Suprapubic skin (tissue), 4 donors: ENCODE data around the gene RAF1. TPM values are rescaled to one million over a fixed set of nuclear protein-coding genes. Genes with fewer than 3 reads are reported as not detected.

Experiments
- DNase-seq, 2 donors: peaks; one replicate each; pipeline ENCODE4 v3.0.0-alpha.2; 2019; ENCODE audit warnings: low spot score in 2 of 2
- H3K27ac ChIP-seq: fragments of 200-600 bp; sonication (generic); one replicate; pipeline ENCODE4 v1.5.1; 2019
- H3K27me3 ChIP-seq: fragments of 200-600 bp; sonication (generic); one replicate; pipeline ENCODE4 v1.5.1; 2019
- H3K36me3 ChIP-seq: fragments of 200-600 bp; sonication (generic); one replicate; pipeline ENCODE4 v1.5.1; 2019
- H3K4me1 ChIP-seq: fragments of 200-600 bp; sonication (generic); one replicate; pipeline ENCODE4 v1.5.1; 2019
- H3K4me3 ChIP-seq: fragments of 200-600 bp; sonication (generic); one replicate; pipeline ENCODE4 v1.5.1; 2019; ENCODE audit warnings: mild to moderate bottlenecking
- H3K9me3 ChIP-seq: fragments of 200-600 bp; sonication (generic); one replicate; pipeline ENCODE4 v1.5.1; 2019
- EP300 ChIP-seq: sonication (generic); formaldehyde crosslinking; IDR thresholded peaks from one replicate; pipeline ENCODE4 v1.6.1; 2017; ENCODE audit warnings: antibody characterized with exemption
- POLR2A ChIP-seq, 2 donors: fragments of 450-650 bp; IDR thresholded peaks; one replicate each; pipeline ENCODE4 v1.6.1; 2017; ENCODE audit warnings: antibody characterized with exemption in 2 of 2, mild to moderate bottlenecking in 2 of 2, moderate library complexity in 2 of 2
- POLR2AphosphoS5 ChIP-seq, 3 donors: sonication (generic); formaldehyde crosslinking; IDR thresholded peaks; one replicate each; pipeline ENCODE4 v1.6.1; 2017; ENCODE audit warnings: antibody characterized with exemption in 3 of 3
- WGBS: methylation state at CpG from one replicate; pipeline ENCODE4 v1.1.5; 2018; 5-methylcytosine and 5-hydroxymethylcytosine counted together
- total RNA-seq, 4 donors: library from RNA; depleted of rRNA; stranded (reverse); fragments of >200 nt; gene quantifications; one replicate each; pipeline ENCODE4 v1.1.0, GENCODE V29; 2016
- TF ChIP-seq, protein P1 (sequence below), 2 donors: fragments of 200-600 bp in 1 of 2; fragments of 450-650 bp in 1 of 2; sonication (generic) in 1 of 2; IDR thresholded peaks; one replicate each; pipeline ENCODE4 v1.5.1; 2016 to 2019; ENCODE audit warnings: antibody characterized with exemption in 2 of 2, mild to moderate bottlenecking in 1 of 2, moderate library complexity in 1 of 2

The RAF1 gene
- total RNA-seq, 4 donors from 2014 or later, result 96.3 to 155 (median 123) TPM

DNA sequence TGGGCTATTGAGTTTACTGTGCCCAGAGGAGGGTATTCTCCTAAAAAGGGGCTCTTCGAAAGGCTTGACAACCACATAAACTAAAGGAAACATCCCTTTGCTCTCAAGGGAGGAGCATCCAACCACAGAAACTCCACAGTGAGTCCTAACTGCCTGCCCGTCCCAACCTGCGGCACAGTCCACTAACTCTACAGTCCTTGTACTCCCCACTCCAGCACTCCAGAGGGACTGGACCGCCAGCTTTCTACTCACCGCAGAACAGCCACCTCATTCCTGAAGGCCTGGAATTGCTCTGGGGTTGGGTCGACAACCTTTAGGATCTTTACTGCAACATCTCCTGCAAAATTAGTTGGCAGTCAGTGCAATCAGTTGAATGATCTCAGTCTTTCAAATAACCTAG is 72.5 kb downstream of the RAF1 start:
- no peak overlapping the region for H3K4me3 ChIP-seq
- 96% methylated on average over 6 of the region's 6 CpGs for WGBS
- no peak for TF ChIP-seq EP300
- TF ChIP-seq, protein P1, sequence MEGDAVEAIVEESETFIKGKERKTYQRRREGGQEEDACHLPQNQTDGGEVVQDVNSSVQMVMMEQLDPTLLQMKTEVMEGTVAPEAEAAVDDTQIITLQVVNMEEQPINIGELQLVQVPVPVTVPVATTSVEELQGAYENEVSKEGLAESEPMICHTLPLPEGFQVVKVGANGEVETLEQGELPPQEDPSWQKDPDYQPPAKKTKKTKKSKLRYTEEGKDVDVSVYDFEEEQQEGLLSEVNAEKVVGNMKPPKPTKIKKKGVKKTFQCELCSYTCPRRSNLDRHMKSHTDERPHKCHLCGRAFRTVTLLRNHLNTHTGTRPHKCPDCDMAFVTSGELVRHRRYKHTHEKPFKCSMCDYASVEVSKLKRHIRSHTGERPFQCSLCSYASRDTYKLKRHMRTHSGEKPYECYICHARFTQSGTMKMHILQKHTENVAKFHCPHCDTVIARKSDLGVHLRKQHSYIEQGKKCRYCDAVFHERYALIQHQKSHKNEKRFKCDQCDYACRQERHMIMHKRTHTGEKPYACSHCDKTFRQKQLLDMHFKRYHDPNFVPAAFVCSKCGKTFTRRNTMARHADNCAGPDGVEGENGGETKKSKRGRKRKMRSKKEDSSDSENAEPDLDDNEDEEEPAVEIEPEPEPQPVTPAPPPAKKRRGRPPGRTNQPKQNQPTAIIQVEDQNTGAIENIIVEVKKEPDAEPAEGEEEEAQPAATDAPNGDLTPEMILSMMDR (IDR thresholded peaks at IDR 0.05), result no peak
- TF ChIP-seq POLR2AphosphoS5 (IDR thresholded peaks at IDR 0.05), result no peak
- TF ChIP-seq POLR2A (IDR thresholded peaks at IDR 0.05), result no peak
- DNase-seq, result no peak
- peaks cover 86% of the 10 kb centered on the region for H3K36me3 ChIP-seq
- no peak overlapping the region for H3K27ac ChIP-seq
- no peaks in the 10 kb centered on the region for H3K27me3 ChIP-seq
- no peaks in the 10 kb centered on the region for H3K9me3 ChIP-seq
- peaks cover 5% of the 10 kb centered on the region for H3K4me1 ChIP-seq

GRCh38 chr3:12590096-12590495 is 73.8 kb downstream of the RAF1 start:
- no peak overlapping the region for H3K27ac ChIP-seq
- no peak for DNase-seq
- H3K4me1 ChIP-seq, result peaks cover 5% of the 10 kb centered on the region
- no peaks in the 10 kb centered on the region for H3K27me3 ChIP-seq
- H3K9me3 ChIP-seq, result no peaks in the 10 kb centered on the region
- H3K4me3 ChIP-seq, result no peak overlapping the region
- 98% methylated on average over 4 of the region's 4 CpGs for WGBS
- peaks cover 88% of the 10 kb centered on the region for H3K36me3 ChIP-seq
- TF ChIP-seq POLR2A (IDR thresholded peaks at IDR 0.05) (no peak), EP300 (no peak), POLR2AphosphoS5 (IDR thresholded peaks at IDR 0.05) (no peak)
- TF ChIP-seq, protein P1 (IDR thresholded peaks at IDR 0.05), result no peak

DNA sequence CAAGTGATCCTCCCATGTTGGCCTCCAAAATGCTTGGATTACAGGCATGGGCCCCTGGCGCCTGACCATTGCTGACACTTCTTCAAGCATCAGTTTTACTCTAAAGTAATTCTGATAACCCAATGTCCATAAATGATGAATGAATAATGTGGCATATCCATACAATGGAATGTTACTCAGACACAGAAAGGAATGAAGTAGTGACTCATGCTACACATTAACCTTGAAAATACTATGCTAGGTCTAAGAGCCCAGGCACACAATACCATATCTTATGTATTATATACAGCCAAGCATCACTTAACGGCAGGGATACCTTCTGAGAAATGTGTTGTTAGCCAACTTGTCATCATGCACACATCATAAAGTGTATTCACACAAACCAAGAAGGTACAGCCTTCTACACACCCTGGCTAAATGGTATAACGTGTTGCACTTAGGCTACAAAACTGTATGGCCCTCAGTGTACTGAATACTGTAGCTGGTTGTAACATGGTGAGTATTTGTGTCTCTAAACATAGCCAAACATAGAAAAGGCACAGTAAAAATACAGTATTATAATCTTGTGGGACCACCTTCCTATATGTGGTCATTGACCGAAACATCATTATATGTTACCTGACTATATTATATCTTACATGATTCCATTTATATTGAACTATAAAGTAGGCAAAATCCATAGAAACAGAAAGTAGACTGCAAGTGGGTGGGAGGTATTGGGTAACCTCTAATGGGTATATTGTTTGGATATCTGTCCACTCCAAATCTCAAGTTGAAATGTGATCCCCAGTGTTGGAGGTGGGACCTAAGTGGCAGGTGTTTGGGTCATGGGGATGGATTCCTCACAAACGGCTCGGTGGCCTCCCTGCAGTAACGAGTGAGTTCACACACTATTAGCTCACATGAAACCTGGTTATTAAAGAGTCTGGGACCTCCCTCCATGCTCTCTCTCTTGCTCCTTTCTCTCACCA is 75.6 kb downstream of the RAF1 start:
- TF ChIP-seq, protein P1 (IDR thresholded peaks at IDR 0.05), result no peak
- no peak for TF ChIP-seq POLR2AphosphoS5 (IDR thresholded peaks at IDR 0.05)
- no peak for TF ChIP-seq EP300
- TF ChIP-seq POLR2A (IDR thresholded peaks at IDR 0.05), result no peak
- no peak for DNase-seq
- Histone ChIP-seq H3K4me3 (no peak overlapping the region), H3K36me3 (peaks cover 90% of the 10 kb centered on the region), H3K4me1 (peaks cover 5% of the 10 kb centered on the region), H3K9me3 (no peaks in the 10 kb centered on the region), H3K27ac (no peak overlapping the region), H3K27me3 (no peaks in the 10 kb centered on the region)
- 87% methylated on average over 7 of the region's 7 CpGs for WGBS

- 81% methylated on average over 3 of the region's 3 CpGs for WGBS
- H3K36me3 ChIP-seq, result peaks cover 94% of the 10 kb centered on the region
- TF ChIP-seq POLR2A (IDR thresholded peaks at IDR 0.05) (no peak), EP300 (no peak), POLR2AphosphoS5 (IDR thresholded peaks at IDR 0.05) (no peak)
These were observed 77.5 kb downstream of the RAF1 start for GRCh38 chr3:12586403-12586802.

DNA sequence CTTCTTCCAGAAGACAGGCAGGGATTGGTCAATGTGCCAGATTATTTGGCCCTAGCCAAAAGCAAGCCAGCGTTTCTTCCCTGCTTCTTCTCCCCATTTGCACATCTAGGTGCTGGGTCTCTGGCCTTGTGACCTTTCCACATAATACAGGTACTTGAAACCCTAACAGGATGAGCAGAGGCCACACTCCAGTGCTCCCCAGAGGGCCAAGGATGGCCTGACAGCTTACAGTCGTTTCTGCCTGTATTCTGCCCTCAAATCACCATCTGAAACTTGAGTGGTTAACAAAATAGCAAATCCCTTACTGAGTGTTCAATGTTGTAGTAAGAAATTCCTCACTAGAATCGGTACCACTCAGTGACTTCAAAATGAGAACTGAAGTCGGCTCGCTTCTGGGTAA is 77.9 kb downstream of the RAF1 start:
- H3K27ac ChIP-seq, result no peak overlapping the region
- DNase-seq, result no peak
- peaks cover 93% of the 10 kb centered on the region for H3K36me3 ChIP-seq
- H3K4me3 ChIP-seq, result no peak overlapping the region
- WGBS, result 72% methylated on average over 5 of the region's 5 CpGs
- no peak for TF ChIP-seq POLR2AphosphoS5 (IDR thresholded peaks at IDR 0.05)
- TF ChIP-seq EP300, result no peak
- TF ChIP-seq, protein P1 (IDR thresholded peaks at IDR 0.05), result no peak
- no peak for TF ChIP-seq POLR2A (IDR thresholded peaks at IDR 0.05)
- no peaks in the 10 kb centered on the region for H3K27me3 ChIP-seq
- peaks cover 5% of the 10 kb centered on the region for H3K4me1 ChIP-seq
- H3K9me3 ChIP-seq, result no peaks in the 10 kb centered on the region

More at GRCh38 chr3:12586403-12586802, 77.5 kb downstream of the RAF1 start:
- no peak for DNase-seq
- no peaks in the 10 kb centered on the region for H3K27me3 ChIP-seq
- H3K27ac ChIP-seq, result no peak overlapping the region
- peaks cover 5% of the 10 kb centered on the region for H3K4me1 ChIP-seq
- no peak overlapping the region for H3K4me3 ChIP-seq
- H3K9me3 ChIP-seq, result no peaks in the 10 kb centered on the region
